ENCODE measurements around the gene TOMM6. TPM values are rescaled to one million over a fixed set of nuclear protein-coding genes. Genes with fewer than 3 reads are reported as not detected.

The TOMM6 gene
- total RNA-seq (2022), result 202 and 227 TPM in 2 replicates
- Bru-seq, nascent RNA, result percentile 97 among the genes with signal in this experiment
- percentile 99 among the genes with signal in this experiment for BruChase-seq, experiment 1, labeled RNA remaining after a 6-hour chase
- BruChase-seq, experiment 2, labeled RNA remaining after a 2-hour chase, result percentile 98 among the genes with signal in this experiment
- long read RNA-seq, transcript TOMM6-202 (3 exons, 637 nt), result minor isoform, 46 of 163 reads
- long read RNA-seq, transcript TOMM6-201 (3 exons, 595 nt), result major isoform, 117 of 163 reads
- long read RNA-seq, partial matches to known transcripts, result 0 of 163 reads
- long read RNA-seq, other reads (novel, unspliced or antisense), result 0 of 163 reads

- Mint-ChIP-seq H3K4me1 (ENCODE audit: insufficient read depth, unreplicated experiment) (peaks cover 13% of the 10 kb centered on the region), H3K9me3 (ENCODE audit: unreplicated experiment) (no peaks in the 10 kb centered on the region), H3K27ac (ENCODE audit: low read depth, unreplicated experiment) (peak within 1 kb of the TSS; percentile 96), H3K27me3 (ENCODE audit: insufficient read depth, unreplicated experiment) (no peaks in the 10 kb centered on the region), H3K36me3 (ENCODE audit: insufficient read depth, unreplicated experiment) (peaks cover 43% of the 10 kb centered on the region), H3K4me3 (ENCODE audit: unreplicated experiment) (peak within 1 kb of the TSS; percentile 88)
- BruUV-seq (replicated peaks), result TSS peak; percentile 42
- POLR2A ChIA-PET, result interaction anchor here (0.6 to 5.9 kb wide), 29 partner anchors 8 to 1102 kb away, joined by 3 to 100 read pairs (median 4); partner anchors contain the start of genes BYSL, CCND3, MED20 and TAF8
- TF ChIP-seq CTCF (IDR thresholded peaks at IDR 0.05; ENCODE audit: unreplicated experiment), result peak; percentile 89
- DNase-seq (ENCODE audit: unreplicated experiment), result peak; percentile 93
- intact Hi-C loops (cut with micrococcal nuclease), result loop anchor here (1.0 to 10.0 kb wide), 3 partner anchors 134 to 427 kb away; partner anchors contain the start of genes BYSL, MED20 and MRPS10
- CTCF ChIA-PET, result interaction anchor here (0.5 to 5.3 kb wide), 41 partner anchors 10 to 1791 kb away, joined by 3 to 48 read pairs (median 3); partner anchors contain the start of genes BYSL, MED20, TFEB and USP49
These were observed at the start of gene TOMM6 for GRCh38 chr6:41787219-41787917. Gene TOMM6, plus strand, starts transcription at chr6:41787694. Its CDS starts 4 bp downstream, at chr6:41787698.

- no peak for TF ChIP-seq CTCF (IDR thresholded peaks at IDR 0.05; ENCODE audit: unreplicated experiment)
- intact Hi-C loops (cut with micrococcal nuclease), result no loop called here
- H3K4me3 Mint-ChIP-seq (ENCODE audit: unreplicated experiment), result no peak overlapping the region
- POLR2A ChIA-PET, result no interaction called here
- H3K4me1 Mint-ChIP-seq (ENCODE audit: insufficient read depth, unreplicated experiment), result peaks cover 6% of the 10 kb centered on the region
- H3K27me3 Mint-ChIP-seq (ENCODE audit: insufficient read depth, unreplicated experiment), result no peaks in the 10 kb centered on the region
- CTCF ChIA-PET, result interaction anchor here (0.6 to 1.3 kb wide), 3 partner anchors 19 to 40 kb away, joined by 3 to 4 read pairs (median 3); no protein-coding TSS in a partner anchor
- no peaks in the 10 kb centered on the region for H3K9me3 Mint-ChIP-seq (ENCODE audit: unreplicated experiment)
- H3K36me3 Mint-ChIP-seq (ENCODE audit: insufficient read depth, unreplicated experiment), result no peaks in the 10 kb centered on the region
- no peak overlapping the region for H3K27ac Mint-ChIP-seq (ENCODE audit: low read depth, unreplicated experiment)
- no peak for DNase-seq (ENCODE audit: unreplicated experiment)
- no TSS peak for BruUV-seq (replicated peaks)
These were observed 48.5 kb upstream of the TOMM6 start for GRCh38 chr6:41739041-41739440.

- BruUV-seq (replicated peaks), result no TSS peak
- Mint-ChIP-seq H3K9me3 (ENCODE audit: unreplicated experiment) (no peaks in the 10 kb centered on the region), H3K4me3 (ENCODE audit: unreplicated experiment) (no peak overlapping the region), H3K27ac (ENCODE audit: low read depth, unreplicated experiment) (no peak overlapping the region), H3K4me1 (ENCODE audit: insufficient read depth, unreplicated experiment) (peaks cover 6% of the 10 kb centered on the region), H3K27me3 (ENCODE audit: insufficient read depth, unreplicated experiment) (no peaks in the 10 kb centered on the region), H3K36me3 (ENCODE audit: insufficient read depth, unreplicated experiment) (no peaks in the 10 kb centered on the region)
- CTCF ChIA-PET, result interaction anchor here (0.5 to 2.0 kb wide), 2 partner anchors 35 to 136 kb away, joined by 3 to 10 read pairs; no protein-coding TSS in a partner anchor
- POLR2A ChIA-PET, result interaction anchor here (1.0 to 1.5 kb wide), 3 partner anchors 23 to 590 kb away, joined by 3 to 5 read pairs (median 4); no protein-coding TSS in a partner anchor
- no peak for TF ChIP-seq CTCF (IDR thresholded peaks at IDR 0.05; ENCODE audit: unreplicated experiment)
- intact Hi-C loops (cut with micrococcal nuclease), result no loop called here
- no peak for DNase-seq (ENCODE audit: unreplicated experiment)
These were observed 46.9 kb upstream of the TOMM6 start for GRCh38 chr6:41740366-41741162.
